NCI-H510A treated with DMSO at 0.1 percent for 48 hours (cell line): ENCODE results near the gene APOH.

Experiments
- DNase-seq: peaks from one replicate; lab custom pipeline; 2025; lab: John Stamatoyannopoulos, UW

The APOH gene

DNA sequence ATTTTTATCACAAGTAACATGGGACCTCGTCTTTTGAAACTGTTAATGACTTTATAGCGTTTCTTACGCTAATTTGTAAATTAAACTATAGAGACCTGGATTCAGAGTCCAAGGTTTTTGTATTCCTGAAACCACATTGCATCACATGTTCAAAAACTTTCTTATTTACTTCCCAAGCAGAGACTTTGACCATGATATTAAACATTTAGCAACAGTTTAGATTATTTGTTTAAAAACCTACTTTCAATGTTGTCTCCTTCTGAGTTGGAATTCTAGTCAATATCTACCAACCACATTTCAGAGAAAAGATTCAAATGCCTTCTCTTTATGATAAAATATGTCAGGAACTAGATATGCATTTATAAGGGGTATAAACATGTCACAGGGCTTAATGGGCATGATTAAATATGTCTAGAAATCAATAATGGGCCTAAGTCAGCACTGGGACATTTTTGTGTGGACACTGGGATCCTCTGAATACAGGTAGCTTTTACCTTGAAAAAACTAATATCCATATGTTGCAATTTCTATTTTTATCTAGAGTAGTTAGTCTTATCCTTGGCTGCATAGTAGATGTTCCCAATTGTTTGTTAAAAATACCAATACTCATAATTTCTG is 6.3 kb upstream of the APOH start:
- DNase-seq: no peak

- DNase-seq: no peak
Observed at GRCh38 chr17:66234611-66235010, 5.4 kb upstream of the APOH start.

- no peak for DNase-seq
Observed at GRCh38 chr17:66233023-66233753, 4.0 kb upstream of the APOH start.

DNA sequence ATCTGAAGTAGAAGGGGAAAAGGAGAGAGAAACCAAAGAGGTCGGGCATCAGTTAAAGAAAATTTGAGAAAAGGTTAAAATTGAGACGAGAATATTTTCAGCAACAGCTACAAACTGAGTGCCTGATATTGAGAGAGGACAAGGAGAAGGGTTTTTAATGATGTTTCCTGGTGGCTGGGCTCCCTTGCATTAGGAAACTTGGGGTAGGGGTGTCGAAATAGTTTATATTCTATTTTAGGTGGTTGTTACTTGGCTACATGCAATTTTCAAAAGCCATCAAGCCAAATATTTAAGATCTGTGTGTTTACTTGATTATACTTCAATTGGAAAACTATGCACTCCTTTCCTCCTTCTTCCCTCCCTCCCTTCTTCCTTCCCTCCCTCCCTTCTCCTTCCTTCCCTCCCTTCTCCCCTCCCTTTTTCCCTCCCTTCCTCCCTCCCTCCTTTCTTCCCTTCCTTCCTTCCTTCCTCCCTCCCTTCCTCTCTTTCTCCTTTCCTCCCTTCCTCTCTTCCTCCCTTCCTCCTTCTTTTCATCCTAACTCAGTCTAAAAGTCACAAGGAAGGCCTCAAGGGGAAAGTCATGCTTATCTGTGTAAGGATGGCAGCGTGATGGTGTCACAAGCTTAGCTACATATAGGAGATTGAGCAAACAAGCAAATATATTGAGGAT is 1.8 kb upstream of the APOH start:
- DNase-seq: no peak

DNA sequence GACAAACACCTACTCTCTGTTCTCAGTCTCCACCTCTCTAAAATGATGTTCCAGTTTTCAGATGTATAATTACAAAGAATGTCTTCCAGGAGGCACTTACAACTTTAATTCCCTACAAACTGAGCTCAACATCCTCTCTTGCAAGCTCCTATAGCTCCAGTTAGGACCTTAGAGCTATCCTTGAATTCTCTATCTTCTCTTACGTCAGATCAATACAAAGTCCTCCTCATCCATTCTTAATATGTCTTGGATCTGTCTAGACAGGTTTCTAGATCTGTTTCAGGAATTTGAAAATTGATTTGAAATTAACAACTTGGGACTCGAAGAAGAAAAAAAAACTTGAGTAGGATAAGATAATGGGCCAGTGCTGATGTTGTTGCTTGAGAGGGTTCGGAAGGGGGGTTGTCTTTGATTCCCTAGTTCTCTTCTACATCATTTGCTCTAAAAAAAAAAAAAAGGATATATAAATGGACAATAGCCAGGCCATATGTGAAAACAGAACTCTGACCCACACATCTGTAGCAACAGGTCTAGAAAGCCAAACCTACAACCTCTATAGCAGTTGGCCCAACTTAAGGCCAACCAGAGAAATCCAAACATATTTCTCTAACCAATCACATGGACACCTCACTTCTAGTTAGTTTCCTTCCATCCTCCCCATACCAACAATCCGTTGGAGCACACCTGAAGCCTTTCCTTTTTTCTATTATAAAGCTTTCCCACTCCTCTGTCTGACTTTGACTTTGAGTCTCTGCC is 746 bp upstream of the APOH start:
- DNase-seq: no peak

GRCh38 chr17:66227212-66228045 is 1.8 kb downstream of the APOH start:
- no peak for DNase-seq

DNA sequence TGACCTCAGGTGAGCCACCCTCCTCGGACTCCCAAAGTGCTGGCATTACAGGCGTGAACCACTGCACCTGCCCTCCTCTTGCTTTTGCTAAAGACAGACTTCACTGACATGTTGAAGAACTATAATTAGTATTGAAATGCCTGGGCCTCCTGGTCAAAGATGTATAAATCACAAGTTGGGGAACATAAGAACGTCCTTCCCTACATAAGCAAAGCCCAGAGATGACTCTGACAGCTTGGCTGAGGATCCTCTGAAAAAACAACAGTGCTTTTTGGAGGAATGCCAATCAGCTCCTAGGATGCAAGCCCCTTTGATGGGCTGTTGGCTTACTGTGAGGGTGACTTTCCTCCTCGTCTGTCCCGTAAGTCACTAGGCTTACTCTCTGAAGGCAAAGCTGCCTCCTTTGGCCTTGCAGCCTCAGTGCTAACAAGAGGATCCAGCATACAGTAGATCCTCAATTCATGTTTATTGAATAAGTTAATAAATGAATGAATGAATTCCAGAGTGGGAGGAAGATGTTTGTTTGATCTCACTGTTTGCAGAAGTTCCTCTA is 6.3 kb downstream of the APOH start:
- DNase-seq: no peak

DNA sequence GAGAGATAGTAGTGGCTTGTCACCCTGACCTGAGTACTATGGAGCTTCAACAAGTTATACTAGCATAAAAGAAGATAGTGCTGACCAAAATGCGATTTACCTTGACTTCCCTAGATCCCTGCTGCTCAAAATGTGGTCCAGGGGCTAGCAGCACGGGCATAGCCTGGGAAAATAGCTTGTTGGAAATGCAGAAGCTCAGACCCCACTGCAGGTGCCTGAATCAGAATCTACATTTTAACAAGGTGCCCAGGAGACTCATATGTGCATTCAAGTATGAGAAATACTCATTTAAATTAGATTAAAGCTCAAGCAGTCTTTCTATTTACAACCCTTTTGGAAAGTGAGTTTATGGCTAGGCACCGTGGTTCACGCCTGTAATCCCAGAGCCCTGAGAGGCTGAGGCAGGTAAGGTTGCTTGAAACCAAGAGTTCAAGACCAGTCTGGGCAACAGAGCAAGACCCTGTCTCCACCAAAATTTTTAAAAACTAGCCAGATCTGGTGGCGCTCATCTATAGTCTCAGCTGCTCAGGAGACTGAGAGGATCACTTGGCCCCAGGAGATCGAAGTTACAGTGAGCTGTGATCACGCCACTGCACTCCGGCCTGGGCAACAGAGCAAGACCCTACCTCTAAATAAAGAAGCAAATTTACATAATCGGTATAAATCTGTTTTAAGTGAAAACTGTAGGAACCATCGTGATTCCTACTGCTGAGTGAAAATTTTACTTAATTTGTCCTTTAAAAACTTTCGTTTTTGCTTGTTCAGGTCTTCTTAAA is 7.3 kb downstream of the APOH start:
- DNase-seq: no peak

- DNase-seq: no peak
Observed at GRCh38 chr17:66221343-66221742, 7.9 kb downstream of the APOH start.

GRCh38 chr17:66220079-66220835 is 9.0 kb downstream of the APOH start:
- no peak for DNase-seq

GRCh38 chr17:66215529-66215911 is 13.7 kb downstream of the APOH start:
- no peak for DNase-seq

- no peak for DNase-seq
Observed at GRCh38 chr17:66214884-66215528, 14.2 kb downstream of the APOH start.

DNA sequence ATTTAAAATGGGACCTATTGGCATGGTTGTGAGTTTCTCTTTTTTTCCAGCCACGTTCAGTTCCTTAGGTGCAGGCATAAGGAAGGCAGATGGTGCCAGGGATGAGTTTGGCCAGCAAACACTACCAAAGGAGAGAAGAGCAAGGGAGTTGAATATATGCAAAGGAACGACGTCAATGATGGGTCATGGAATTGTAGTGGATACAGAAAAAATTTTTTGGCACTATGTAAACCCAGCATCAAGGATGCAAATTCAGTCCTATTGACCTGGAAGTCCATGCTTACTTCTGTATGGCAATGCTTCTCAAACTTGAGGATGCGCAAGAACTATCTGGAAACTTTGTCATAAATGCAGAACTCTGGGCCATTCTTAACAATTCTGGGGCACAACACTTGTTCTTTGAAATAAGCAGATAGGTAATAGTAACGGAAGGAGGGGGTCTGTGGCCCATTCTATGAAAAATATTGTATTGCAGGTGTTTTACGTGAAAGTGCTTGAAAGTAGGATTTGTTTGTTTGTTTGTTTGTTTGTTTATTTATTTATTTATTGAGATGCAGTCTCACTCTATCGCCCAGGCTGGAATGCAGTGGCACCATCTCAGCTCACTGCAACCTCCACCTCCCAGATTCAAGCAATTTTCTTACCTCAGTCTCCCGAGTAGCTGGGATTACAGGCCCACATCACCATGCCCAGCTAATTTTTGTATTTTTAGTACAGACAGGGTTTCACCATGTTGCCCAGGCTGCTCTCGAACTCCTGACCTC is 18.0 kb downstream of the APOH start:
- no peak for DNase-seq

- DNase-seq: no peak
Observed at GRCh38 chr17:66210208-66210574, 19.0 kb downstream of the APOH start.

- DNase-seq: no peak
Observed at GRCh38 chr17:66207936-66208335, 21.3 kb downstream of the APOH start.

- DNase-seq: no peak
Observed at GRCh38 chr17:66203274-66204015, 25.8 kb downstream of the APOH start.

- DNase-seq: peak; percentile 39
Observed at GRCh38 chr17:66200685-66201092, 28.5 kb downstream of the APOH start.

- no peak for DNase-seq
Observed at GRCh38 chr17:66198242-66198641, 31.0 kb downstream of the APOH start.
